Suprapubic skin (tissue), 4 donors: ENCODE data around the gene MLX.

Source experiments
- EP300 ChIP-seq: sonication (generic); formaldehyde crosslinking; IDR thresholded peaks from one replicate; pipeline ENCODE4 v1.6.1; 2017; ENCODE audit warnings: antibody characterized with exemption
- POLR2AphosphoS5 ChIP-seq, 3 donors: sonication (generic); formaldehyde crosslinking; IDR thresholded peaks; one replicate each; pipeline ENCODE4 v1.6.1; 2017; ENCODE audit warnings: antibody characterized with exemption in 3 of 3

GRCh38 chr17:42554250-42555121, 12.4 kb upstream of the MLX start:
- TF ChIP-seq POLR2AphosphoS5 (IDR thresholded peaks at IDR 0.05) (peak in 2 of 3 donors; percentile 32 to 48), EP300 (no peak)
